Measurements from ENCODE around the gene QARS1. TPM values are rescaled to one million over a fixed set of nuclear protein-coding genes. Genes with fewer than 3 reads are reported as not detected.

The QARS1 gene
- polyA plus RNA-seq, 3 donors = 142 to 326 (median 142) TPM

DNA sequence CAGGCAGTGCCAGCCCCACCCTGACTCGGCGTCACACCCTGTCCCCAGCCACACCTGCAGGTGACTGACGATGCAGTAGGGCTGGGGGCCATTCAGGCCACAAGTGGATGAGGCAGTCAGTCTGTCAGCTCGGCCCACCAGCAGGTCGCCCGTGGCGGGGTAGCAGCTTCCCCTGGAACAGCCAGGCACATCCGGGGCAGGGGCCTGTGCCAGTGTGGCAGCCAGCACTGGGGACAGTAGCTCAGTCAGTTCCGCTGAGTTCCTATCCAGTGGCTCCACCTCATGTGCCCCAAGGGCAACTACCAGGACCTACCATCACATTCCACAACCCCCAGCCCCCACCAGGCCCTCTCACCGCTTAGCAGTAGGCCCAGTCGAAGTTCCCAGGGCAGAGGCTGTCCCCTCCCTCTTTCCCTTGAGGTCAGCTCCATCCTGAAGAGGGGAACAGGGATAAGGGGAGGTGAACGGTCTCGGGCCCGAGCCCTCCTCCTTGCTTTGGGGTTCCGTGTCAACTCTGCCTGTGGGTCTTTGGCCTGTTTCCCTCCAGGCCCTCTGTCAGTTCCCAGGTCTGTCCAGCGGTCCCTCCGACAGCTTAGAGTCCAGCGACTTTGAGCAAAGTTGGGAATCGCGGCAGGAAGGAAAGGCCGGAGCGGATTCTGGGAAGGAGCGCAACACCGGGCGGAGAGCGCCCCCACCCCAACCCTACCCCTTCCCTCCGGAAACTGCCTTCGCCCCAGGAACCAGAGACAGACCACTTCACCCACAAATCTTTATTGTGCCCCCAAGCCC is 28.1 kb upstream of the QARS1 start, which contains the start of gene LAMB2:
Gene LAMB2, minus strand, starts transcription at position 614 of the 789 bp plus-strand sequence. Its CDS starts 183 bp downstream, at position 431.
- H3K27ac Mint-ChIP-seq = peak within 1 kb of the TSS; percentile 12 to 79 (median 70)
- WGBS (ENCODE audit: insufficient coverage) = 14% methylated on average over 18 of the region's 28 CpGs
- peak within 1 kb of the TSS; percentile 82 to 92 for H3K4me3 Mint-ChIP-seq
- DNase-seq = peak; percentile 36 to 59 (median 45)
- H3K36me3 ChIP-seq (replicated peaks in 1 of 2; ENCODE audit: control insufficient read depth in 1 of 2, insufficient read depth in 2 of 2, low read length in 2 of 2) = no peaks in the 10 kb centered on the region
- peaks cover 0 to 2% of the 10 kb centered on the region in 2 donors for H3K36me3 Mint-ChIP-seq
- peak within 1 kb of the TSS; percentile 66 for H3K9ac ChIP-seq (ENCODE audit: insufficient read depth, low read length, poor library complexity, severe bottlenecking)
- peaks cover 29% of the 10 kb centered on the region for H3K4me1 Mint-ChIP-seq
- peak within 1 kb of the TSS; percentile 4 to 54 for H3K27ac ChIP-seq (ENCODE audit: low read depth in 1 of 2, low read length in 2 of 2)
- H3K27me3 ChIP-seq (ENCODE audit: control insufficient read depth in 2 of 2, insufficient read depth in 2 of 2, low read length in 2 of 2) = no peaks in the 10 kb centered on the region
- H3K27me3 Mint-ChIP-seq (ENCODE audit: low read depth in 3 of 3) = peaks cover 0 to 3% (median 2%) of the 10 kb centered on the region in 3 donors
- TF ChIP-seq, protein P1, sequence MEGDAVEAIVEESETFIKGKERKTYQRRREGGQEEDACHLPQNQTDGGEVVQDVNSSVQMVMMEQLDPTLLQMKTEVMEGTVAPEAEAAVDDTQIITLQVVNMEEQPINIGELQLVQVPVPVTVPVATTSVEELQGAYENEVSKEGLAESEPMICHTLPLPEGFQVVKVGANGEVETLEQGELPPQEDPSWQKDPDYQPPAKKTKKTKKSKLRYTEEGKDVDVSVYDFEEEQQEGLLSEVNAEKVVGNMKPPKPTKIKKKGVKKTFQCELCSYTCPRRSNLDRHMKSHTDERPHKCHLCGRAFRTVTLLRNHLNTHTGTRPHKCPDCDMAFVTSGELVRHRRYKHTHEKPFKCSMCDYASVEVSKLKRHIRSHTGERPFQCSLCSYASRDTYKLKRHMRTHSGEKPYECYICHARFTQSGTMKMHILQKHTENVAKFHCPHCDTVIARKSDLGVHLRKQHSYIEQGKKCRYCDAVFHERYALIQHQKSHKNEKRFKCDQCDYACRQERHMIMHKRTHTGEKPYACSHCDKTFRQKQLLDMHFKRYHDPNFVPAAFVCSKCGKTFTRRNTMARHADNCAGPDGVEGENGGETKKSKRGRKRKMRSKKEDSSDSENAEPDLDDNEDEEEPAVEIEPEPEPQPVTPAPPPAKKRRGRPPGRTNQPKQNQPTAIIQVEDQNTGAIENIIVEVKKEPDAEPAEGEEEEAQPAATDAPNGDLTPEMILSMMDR (IDR thresholded peaks at IDR 0.05) = no peak
- intact Hi-C loops (cut with micrococcal nuclease) = loop anchor here in 1 of 2 donors (10.0 kb wide), 1 partner anchor 148 kb away; no protein-coding TSS in a partner anchor
- H3K4me2 ChIP-seq (replicated peaks; ENCODE audit: extremely low read depth, low read length, poor library complexity, severe bottlenecking) = peak within 1 kb of the TSS; percentile 87
- peak within 1 kb of the TSS; percentile 30 to 78 (median 58) for H3K4me3 ChIP-seq (replicated peaks in 1 of 3; ENCODE audit: low read depth in 2 of 3, low read length in 3 of 3)
- peaks cover 0 to 3% (median 0%) of the 10 kb centered on the region in 7 donors for H3K9me3 Mint-ChIP-seq
- no peaks in the 10 kb centered on the region for H3K79me2 ChIP-seq (ENCODE audit: insufficient read depth, low read length)
- H2AFZ ChIP-seq (ENCODE audit: insufficient read depth, low read depth, low read length, poor library complexity, severe bottlenecking) = peak within 1 kb of the TSS; percentile 87
- H3K9me3 ChIP-seq (replicated peaks in 1 of 2; ENCODE audit: control insufficient read depth in 1 of 2, insufficient read depth in 1 of 2, low read length in 2 of 2) = no peaks in the 10 kb centered on the region
- no peaks in the 10 kb centered on the region for H4K20me1 ChIP-seq (ENCODE audit: insufficient read depth, low read length)
- peaks cover 14 to 20% of the 10 kb centered on the region in 2 donors for H3K4me1 ChIP-seq (ENCODE audit: control insufficient read depth in 1 of 2, insufficient read depth in 2 of 2, low read length in 2 of 2)

DNA sequence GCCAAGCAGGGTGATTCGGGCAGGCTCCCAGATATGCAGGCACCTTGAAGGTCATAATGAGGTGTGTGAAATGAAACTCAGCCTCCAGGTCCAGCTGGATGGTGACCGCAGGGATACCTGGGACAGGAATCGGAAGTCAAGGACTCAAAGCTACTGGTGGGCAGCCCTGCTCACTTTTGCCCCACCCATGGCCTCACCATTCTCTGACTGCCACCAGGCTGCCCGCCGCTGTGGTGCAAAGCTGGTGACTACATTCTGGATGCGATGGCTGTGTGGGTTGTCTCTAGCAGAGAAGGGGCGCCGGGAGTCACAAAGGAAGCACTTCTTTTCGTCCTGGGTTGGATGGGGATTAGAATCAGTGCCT is 27.5 kb upstream of the QARS1 start:
- H3K4me3 ChIP-seq (replicated peaks in 1 of 3; ENCODE audit: low read depth in 2 of 3, low read length in 3 of 3) = peak overlapping the region in 2 of 3 experiments; percentile 58 to 78
- peak overlapping the region in 1 of 2 donors; percentile 54 for H3K27ac ChIP-seq (ENCODE audit: low read depth in 1 of 2, low read length in 2 of 2)
- no peaks in the 10 kb centered on the region for H4K20me1 ChIP-seq (ENCODE audit: insufficient read depth, low read length)
- H3K36me3 Mint-ChIP-seq = peaks cover 0 to 2% of the 10 kb centered on the region in 2 donors
- H3K27ac Mint-ChIP-seq = peak overlapping the region in 1 of 7 donors; percentile 54
- no peak for DNase-seq
- peaks cover 0 to 3% (median 0%) of the 10 kb centered on the region in 7 donors for H3K9me3 Mint-ChIP-seq
- peak overlapping the region; percentile 66 for H3K9ac ChIP-seq (ENCODE audit: insufficient read depth, low read length, poor library complexity, severe bottlenecking)
- H3K4me1 ChIP-seq (ENCODE audit: control insufficient read depth in 1 of 2, insufficient read depth in 2 of 2, low read length in 2 of 2) = peaks cover 14 to 20% of the 10 kb centered on the region in 2 donors
- H3K4me2 ChIP-seq (replicated peaks; ENCODE audit: extremely low read depth, low read length, poor library complexity, severe bottlenecking) = peak overlapping the region; percentile 87
- WGBS (ENCODE audit: insufficient coverage) = 66% methylated on average over 5 of the region's 9 CpGs
- H3K27me3 ChIP-seq (ENCODE audit: control insufficient read depth in 2 of 2, insufficient read depth in 2 of 2, low read length in 2 of 2) = no peaks in the 10 kb centered on the region
- peak overlapping the region; percentile 87 for H2AFZ ChIP-seq (ENCODE audit: insufficient read depth, low read depth, low read length, poor library complexity, severe bottlenecking)
- no peaks in the 10 kb centered on the region for H3K36me3 ChIP-seq (replicated peaks in 1 of 2; ENCODE audit: control insufficient read depth in 1 of 2, insufficient read depth in 2 of 2, low read length in 2 of 2)
- no peaks in the 10 kb centered on the region for H3K79me2 ChIP-seq (ENCODE audit: insufficient read depth, low read length)
- peaks cover 0 to 3% (median 2%) of the 10 kb centered on the region in 3 donors for H3K27me3 Mint-ChIP-seq (ENCODE audit: low read depth in 3 of 3)
- H3K4me1 Mint-ChIP-seq = peaks cover 29% of the 10 kb centered on the region
- H3K9me3 ChIP-seq (replicated peaks in 1 of 2; ENCODE audit: control insufficient read depth in 1 of 2, insufficient read depth in 1 of 2, low read length in 2 of 2) = no peaks in the 10 kb centered on the region
- peak overlapping the region; percentile 82 to 92 for H3K4me3 Mint-ChIP-seq
- intact Hi-C loops (cut with micrococcal nuclease) = loop anchor here in 1 of 2 donors (10.0 kb wide), 1 partner anchor 147 kb away; no protein-coding TSS in a partner anchor
- TF ChIP-seq, protein P1 (IDR thresholded peaks at IDR 0.05) = no peak

All from CD14-positive monocyte (primary cell).